ENCODE results near the gene TRIM24.

TRIM24 gene

GRCh38 chr7:138538518-138538917, 78.5 kb downstream of the TRIM24 start:
- no peak for DNase-seq (ENCODE audit: low read depth)

GRCh38 chr7:138538997-138539644, 79.1 kb downstream of the TRIM24 start:
- DNase-seq (ENCODE audit: low read depth), result no peak

GRCh38 chr7:138542183-138542582, 82.1 kb downstream of the TRIM24 start:
- DNase-seq (ENCODE audit: low read depth), result no peak

- DNase-seq (ENCODE audit: low read depth), result no peak
Observed at GRCh38 chr7:138543739-138544138, 83.7 kb downstream of the TRIM24 start.

GRCh38 chr7:138545123-138545522, 85.1 kb downstream of the TRIM24 start:
- no peak for DNase-seq (ENCODE audit: low read depth)

- DNase-seq (ENCODE audit: low read depth), result no peak
Observed at GRCh38 chr7:138546064-138546619, 86.1 kb downstream of the TRIM24 start.

DNA sequence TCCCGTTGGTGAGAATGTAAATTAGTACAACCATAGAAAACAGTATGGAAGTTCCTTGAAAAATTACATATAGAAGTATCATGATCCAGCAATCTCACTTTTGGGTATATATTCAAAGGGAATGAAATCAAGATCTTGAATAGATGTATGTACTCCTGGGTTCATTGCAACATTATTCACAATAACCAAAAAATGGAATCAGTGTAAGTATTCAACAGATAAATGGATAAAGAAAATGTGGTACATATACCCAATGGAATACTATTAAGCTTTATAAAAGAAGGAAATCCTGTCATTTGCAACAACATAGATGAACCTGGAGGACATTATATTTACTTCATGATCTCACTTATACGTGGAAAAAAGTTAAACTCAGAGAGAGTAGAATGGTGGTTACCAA, 86.8 kb downstream of the TRIM24 start:
- DNase-seq (ENCODE audit: low read depth), result no peak

- no peak for DNase-seq (ENCODE audit: low read depth)
Observed at GRCh38 chr7:138549082-138549481, 89.0 kb downstream of the TRIM24 start.

GRCh38 chr7:138550337-138550736, 90.3 kb downstream of the TRIM24 start:
- no peak for DNase-seq (ENCODE audit: low read depth)

GRCh38 chr7:138551102-138551501, 91.0 kb downstream of the TRIM24 start:
- DNase-seq (ENCODE audit: low read depth), result no peak

- no peak for DNase-seq (ENCODE audit: low read depth)
Observed at GRCh38 chr7:138553805-138554204, 93.7 kb downstream of the TRIM24 start.

DNA sequence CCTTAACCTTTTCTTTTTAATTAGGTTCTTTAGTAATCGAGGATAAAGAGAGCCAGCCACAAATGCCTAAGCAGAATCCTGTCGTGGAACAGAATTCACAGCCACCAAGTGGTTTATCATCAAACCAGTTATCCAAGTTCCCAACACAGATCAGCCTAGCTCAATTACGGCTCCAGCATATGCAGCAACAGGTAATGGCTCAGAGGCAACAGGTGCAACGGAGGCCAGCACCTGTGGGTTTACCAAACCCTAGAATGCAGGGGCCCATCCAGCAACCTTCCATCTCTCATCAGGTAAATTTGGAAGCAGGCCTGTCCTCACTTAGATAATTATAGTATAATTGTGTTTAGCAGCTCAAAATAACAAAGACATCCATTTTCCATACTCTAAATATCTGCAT, 94.6 kb downstream of the TRIM24 start:
- DNase-seq (ENCODE audit: low read depth), result no peak

GRCh38 chr7:138555684-138556083, 95.6 kb downstream of the TRIM24 start:
- DNase-seq (ENCODE audit: low read depth), result no peak

- DNase-seq (ENCODE audit: low read depth), result no peak
Observed at GRCh38 chr7:138556771-138557484, 96.9 kb downstream of the TRIM24 start.

DNA sequence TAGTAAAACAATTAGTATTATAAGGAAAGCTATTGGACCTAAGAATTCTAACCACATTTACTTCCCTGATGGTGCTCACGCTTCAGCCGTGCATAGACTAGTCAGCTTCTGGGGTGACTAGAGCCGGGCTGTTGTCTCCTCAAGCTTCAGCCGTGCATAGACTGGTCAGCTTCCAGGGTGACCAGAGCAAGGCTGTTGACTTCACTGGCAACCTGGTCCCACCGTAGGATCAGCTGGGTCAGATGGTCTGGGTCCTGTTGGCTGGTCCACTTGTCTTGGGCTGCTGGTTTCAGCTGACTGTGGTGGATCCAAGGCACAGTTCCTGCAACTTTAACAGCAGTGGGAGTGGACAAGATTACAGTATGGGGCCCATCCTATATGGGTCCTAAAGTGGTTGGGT, 99.4 kb downstream of the TRIM24 start:
- no peak for DNase-seq (ENCODE audit: low read depth)

- DNase-seq (ENCODE audit: low read depth), result no peak
Observed at GRCh38 chr7:138563808-138564207, 103.7 kb downstream of the TRIM24 start.

DNA sequence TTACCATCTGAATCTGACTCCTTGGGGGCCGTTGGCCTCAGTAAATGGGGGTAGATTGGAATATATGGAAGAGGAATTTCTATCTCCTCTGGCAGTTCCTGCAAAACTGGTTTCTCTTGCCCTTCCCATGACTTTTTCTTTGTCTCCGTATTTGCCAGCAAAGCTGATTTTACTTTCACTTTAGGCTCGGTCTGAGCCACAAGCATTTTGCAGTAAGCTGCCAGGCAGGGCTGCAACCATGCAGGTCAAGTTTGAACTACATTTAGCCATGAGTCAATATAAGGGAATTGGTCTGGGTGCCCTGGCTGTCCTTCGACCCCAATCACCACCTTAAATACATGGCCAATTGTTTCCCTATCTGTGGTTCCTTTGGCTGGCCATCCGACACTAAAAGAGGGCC, 104.3 kb downstream of the TRIM24 start:
- no peak for DNase-seq (ENCODE audit: low read depth)

DNA sequence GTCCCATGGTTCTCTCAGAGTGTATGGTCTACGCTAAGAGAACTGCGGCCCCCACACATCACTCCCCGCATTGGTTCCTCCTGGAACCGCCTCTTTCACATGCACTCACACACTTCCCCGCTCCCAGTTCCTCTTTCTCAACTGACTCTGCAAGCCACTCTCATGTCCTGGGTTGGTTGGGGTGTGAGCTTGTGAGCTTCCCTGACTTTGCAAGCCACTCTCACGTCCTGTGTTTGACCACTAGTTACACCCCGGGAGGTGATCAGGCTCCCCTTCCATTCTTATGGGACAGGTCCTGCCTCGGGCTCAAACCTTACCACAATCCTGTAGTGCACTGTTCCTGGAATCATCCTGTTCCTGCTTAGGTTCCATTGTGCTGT, 105.0 kb downstream of the TRIM24 start:
- DNase-seq (ENCODE audit: low read depth), result no peak

DNA sequence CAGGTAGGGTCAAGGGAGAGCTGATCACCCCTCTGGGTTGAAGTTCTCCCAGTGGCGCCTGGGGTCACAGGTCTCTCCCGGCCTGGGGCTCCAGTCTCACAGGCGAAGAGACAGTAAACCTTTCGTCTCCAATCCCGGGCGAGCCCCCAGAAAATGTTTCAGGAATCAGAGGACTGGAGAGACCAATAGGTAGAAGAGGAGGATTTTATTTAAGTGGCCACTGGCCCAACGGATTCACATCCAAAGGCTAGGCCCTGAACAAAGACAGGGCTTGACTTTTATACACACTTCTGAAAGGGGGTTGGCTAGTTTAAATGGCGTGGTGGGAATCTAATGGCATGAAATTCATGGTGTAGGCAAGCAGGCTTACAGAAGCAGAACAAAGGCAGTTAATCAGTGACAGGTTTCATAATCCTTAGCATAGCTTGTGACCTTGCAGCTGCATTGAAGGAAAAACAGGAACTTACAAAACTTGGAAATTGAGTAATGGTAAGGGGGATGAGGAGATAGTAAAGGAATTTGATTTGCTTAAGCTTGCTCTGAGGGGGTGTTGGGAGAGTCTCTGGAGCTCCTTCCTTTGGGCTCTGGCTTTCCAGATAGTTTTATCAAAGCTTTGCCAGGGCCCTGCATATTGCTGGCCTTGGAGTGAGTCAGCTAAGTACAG, 105.5 kb downstream of the TRIM24 start:
- no peak for DNase-seq (ENCODE audit: low read depth)

DNA sequence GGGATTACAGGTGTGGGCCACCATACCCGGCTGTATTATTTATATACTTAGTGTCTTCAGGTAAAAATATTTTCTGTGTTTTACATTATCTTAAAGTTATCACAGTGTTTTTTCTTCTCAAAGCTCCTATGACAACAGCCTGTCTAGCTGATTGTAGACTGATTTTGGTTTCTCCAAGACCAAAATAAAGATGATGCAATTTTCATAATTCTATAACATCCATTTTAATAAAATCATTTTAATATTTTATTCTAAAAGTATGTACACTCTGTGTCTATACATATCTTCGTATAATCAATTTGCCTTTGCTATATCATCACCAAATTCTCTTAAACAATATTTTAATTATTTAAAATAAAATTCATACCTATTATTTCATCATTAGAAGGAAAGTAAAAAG, 108.6 kb downstream of the TRIM24 start:
- DNase-seq (ENCODE audit: low read depth), result no peak

GRCh38 chr7:138569418-138569817, 109.4 kb downstream of the TRIM24 start:
- DNase-seq (ENCODE audit: low read depth), result no peak

GRCh38 chr7:138570715-138571114, 110.7 kb downstream of the TRIM24 start:
- no peak for DNase-seq (ENCODE audit: low read depth)

DNA sequence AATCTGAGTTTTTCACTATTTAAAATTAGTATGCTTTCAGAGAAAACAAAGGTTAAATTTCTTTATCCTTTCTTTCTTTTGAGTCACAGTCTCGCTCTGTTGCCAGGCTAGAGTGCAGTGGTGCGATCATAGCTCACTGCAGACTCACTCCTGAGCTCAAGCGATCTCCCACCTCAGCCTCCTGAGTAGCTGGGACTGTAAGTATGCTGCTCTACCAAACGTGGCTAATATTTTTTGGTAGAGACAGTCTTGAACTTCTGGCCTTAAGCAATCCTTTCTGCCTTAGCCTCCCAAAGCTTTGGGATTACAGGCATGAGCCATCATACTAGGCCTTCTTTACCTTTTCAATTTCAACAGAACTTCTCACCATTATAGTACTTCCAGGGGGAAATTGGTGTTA, 113.7 kb downstream of the TRIM24 start:
- DNase-seq (ENCODE audit: low read depth), result no peak
